Measurements from ENCODE around the gene GLRX. TPM values are rescaled to one million over a fixed set of nuclear protein-coding genes. Genes with fewer than 3 reads are reported as not detected.
"Not testable (repeated sequence)": the region's sequence is repeated elsewhere in the genome, so short reads cannot be mapped to it uniquely, and the experiment has no call there.

The GLRX gene
- total RNA-seq, 1 experiment from 2014 or later = 17.9 TPM

DNA sequence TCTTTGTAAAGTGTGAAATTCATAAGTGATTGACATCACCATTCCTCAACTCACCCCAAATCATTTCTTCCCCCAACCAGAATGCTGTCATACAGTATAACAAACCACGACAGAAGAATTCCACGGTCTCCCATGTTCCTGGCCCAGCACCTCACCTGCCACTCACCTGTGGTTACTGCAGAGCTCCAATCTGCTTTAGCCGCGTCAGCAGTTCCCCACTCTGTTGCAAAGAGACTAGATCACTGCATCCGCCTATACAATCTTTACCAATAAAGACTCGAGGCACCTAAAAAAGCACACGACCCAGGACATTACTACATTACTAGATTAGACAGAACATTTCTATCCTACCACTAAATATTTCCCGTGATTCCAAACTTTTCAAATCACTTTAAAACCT lies 6.2 kb downstream of the GLRX start:
- H3K36me3 Mint-ChIP-seq (ENCODE audit: insufficient read depth, unreplicated experiment) = peaks cover 5% of the 10 kb centered on the region
- H3K9me3 Mint-ChIP-seq (ENCODE audit: unreplicated experiment) = no peaks in the 10 kb centered on the region
- ChIA-PET CTCF (no interaction called here), POLR2A (no interaction called here)
- no peak overlapping the region for H3K4me3 Mint-ChIP-seq (ENCODE audit: unreplicated experiment)
- Histone ChIP-seq H3K36me3 (ENCODE audit: control insufficient read depth, insufficient read depth, low read length) (no peaks in the 10 kb centered on the region; the same call in 1 of the 2 replicates), H3K4me1 (peaks cover 22% of the 10 kb centered on the region), H3K9me3 (no peaks in the 10 kb centered on the region), H3K27me3 (replicated peaks; ENCODE audit: control insufficient read depth, insufficient read depth, low read length) (no peaks in the 10 kb centered on the region), H3K4me3 (ENCODE audit: low read depth, low read length) (no peak overlapping the region)
- no peak overlapping the region for H3K27ac Mint-ChIP-seq (ENCODE audit: unreplicated experiment)
- peaks cover 13% of the 10 kb centered on the region for H3K4me1 Mint-ChIP-seq (ENCODE audit: low read depth, unreplicated experiment)
- TF ChIP-seq CTCF (IDR thresholded peaks at IDR 0.05; ENCODE audit: insufficient read depth in 1 of 2, low read depth in 1 of 2, low read length in 1 of 2, severe bottlenecking in 1 of 2, unreplicated experiment in 1 of 2) = no peak
- BruUV-seq (replicated peaks) = no TSS peak
- intact Hi-C loops (cut with micrococcal nuclease; ENCODE audit: unreplicated experiment) = no loop called here
- no peak for DNase-seq
- no peaks in the 10 kb centered on the region for H3K27me3 Mint-ChIP-seq (ENCODE audit: insufficient read depth, unreplicated experiment)

DNA sequence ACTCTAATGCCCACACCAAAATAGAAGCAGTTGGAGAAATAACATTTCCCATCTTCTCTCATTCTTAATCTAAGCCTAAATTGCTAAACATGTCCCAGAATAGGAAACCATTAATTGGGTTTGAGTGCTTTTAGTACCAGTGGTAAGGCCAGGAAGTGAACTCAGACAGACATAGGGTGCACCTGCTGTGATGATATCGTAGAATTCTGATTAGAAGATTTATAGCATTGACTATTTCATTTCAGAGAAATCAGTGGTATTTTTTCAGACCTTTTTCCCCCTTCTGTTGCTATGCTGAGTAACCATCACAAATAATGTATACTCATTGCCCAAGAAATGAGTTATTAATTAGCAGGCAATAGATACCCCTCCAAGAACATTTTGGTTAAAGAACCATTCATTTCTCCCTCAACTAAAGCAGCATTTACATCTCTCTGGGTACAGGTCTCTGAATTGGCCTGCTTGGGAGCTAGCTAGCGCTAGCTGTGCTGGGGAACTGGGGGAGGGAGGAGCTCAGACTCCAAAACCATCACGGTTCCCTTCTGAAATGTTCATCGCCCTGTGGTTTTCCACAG lies 7.3 kb downstream of the GLRX start:
- H3K9me3 ChIP-seq = no peaks in the 10 kb centered on the region
- TF ChIP-seq CTCF (IDR thresholded peaks at IDR 0.05; ENCODE audit: insufficient read depth in 1 of 2, low read depth in 1 of 2, low read length in 1 of 2, severe bottlenecking in 1 of 2, unreplicated experiment in 1 of 2) = no peak
- H3K4me1 ChIP-seq = peaks cover 28% of the 10 kb centered on the region
- H3K36me3 ChIP-seq (ENCODE audit: control insufficient read depth, insufficient read depth, low read length) = no peaks in the 10 kb centered on the region; the same call in 1 of the 2 replicates
- H3K4me1 Mint-ChIP-seq (ENCODE audit: low read depth, unreplicated experiment) = peaks cover 23% of the 10 kb centered on the region
- no peaks in the 10 kb centered on the region for H3K27me3 ChIP-seq (replicated peaks; ENCODE audit: control insufficient read depth, insufficient read depth, low read length)
- no peak for DNase-seq
- no peak overlapping the region for H3K27ac Mint-ChIP-seq (ENCODE audit: unreplicated experiment)
- no peaks in the 10 kb centered on the region for H3K27me3 Mint-ChIP-seq (ENCODE audit: insufficient read depth, unreplicated experiment)
- BruUV-seq (replicated peaks) = no TSS peak
- ChIA-PET CTCF (no interaction called here), POLR2A (interaction anchor here (0.6 kb wide), 1 partner anchor 44 kb away, joined by 3 read pairs; no protein-coding TSS in a partner anchor)
- H3K9me3 Mint-ChIP-seq (ENCODE audit: unreplicated experiment) = no peaks in the 10 kb centered on the region
- H3K4me3 ChIP-seq (ENCODE audit: low read depth, low read length) = no peak overlapping the region
- no peak overlapping the region for H3K4me3 Mint-ChIP-seq (ENCODE audit: unreplicated experiment)
- peaks cover 5% of the 10 kb centered on the region for H3K36me3 Mint-ChIP-seq (ENCODE audit: insufficient read depth, unreplicated experiment)
- intact Hi-C loops (cut with micrococcal nuclease; ENCODE audit: unreplicated experiment) = no loop called here

DNA sequence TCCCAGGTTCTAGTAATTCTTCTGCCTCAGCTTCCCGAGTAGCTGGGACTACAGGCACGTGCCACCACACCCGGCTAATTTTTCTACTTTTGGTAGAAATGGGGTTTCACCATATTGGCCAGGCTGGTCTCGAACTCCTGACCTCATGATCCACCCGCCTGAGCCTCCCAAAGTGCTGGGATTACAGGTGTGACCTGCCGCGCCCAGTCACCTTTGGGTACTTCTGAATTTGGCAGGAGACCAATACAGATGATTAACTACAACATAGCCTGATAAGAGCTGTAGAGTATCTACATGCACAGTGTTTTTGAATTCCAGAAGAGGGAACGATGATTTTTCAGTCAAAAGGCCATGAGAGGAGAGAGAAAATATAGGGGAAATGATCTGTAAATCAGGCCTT lies 9.5 kb downstream of the GLRX start:
- CTCF ChIA-PET; H3K36me3 Mint-ChIP-seq (ENCODE audit: insufficient read depth, unreplicated experiment); H3K9me3 Mint-ChIP-seq (ENCODE audit: unreplicated experiment); H3K4me3 Mint-ChIP-seq (ENCODE audit: unreplicated experiment); DNase-seq; intact Hi-C loops (cut with micrococcal nuclease; ENCODE audit: unreplicated experiment); H3K27ac Mint-ChIP-seq (ENCODE audit: unreplicated experiment); H3K9me3 ChIP-seq; H3K27me3 Mint-ChIP-seq (ENCODE audit: insufficient read depth, unreplicated experiment); H3K36me3 ChIP-seq (ENCODE audit: control insufficient read depth, insufficient read depth, low read length); H3K4me3 ChIP-seq (ENCODE audit: low read depth, low read length); H3K27me3 ChIP-seq (replicated peaks; ENCODE audit: control insufficient read depth, insufficient read depth, low read length); BruUV-seq (replicated peaks): not testable (repeated sequence)
- peaks cover 38% of the 10 kb centered on the region for H3K4me1 ChIP-seq
- peaks cover 23% of the 10 kb centered on the region for H3K4me1 Mint-ChIP-seq (ENCODE audit: low read depth, unreplicated experiment)
- POLR2A ChIA-PET = interaction anchor here (1.3 kb wide), 1 partner anchor 10 kb away, joined by 5 read pairs; the partner anchor contains the start of gene GLRX
